PFSK-1 (cell line): Measurements from ENCODE around the gene BMF.

Source experiments
- POLR2AphosphoS5 ChIP-seq: IDR thresholded peaks from 2 replicates; pipeline ENCODE4 v1.6.1; 2012; ENCODE audit warnings: low read depth, mild to moderate bottlenecking, control low read depth, low read length, moderate library complexity
- SIN3A ChIP-seq: IDR thresholded peaks from 2 replicates; pipeline ENCODE4 v1.6.1; 2012; ENCODE audit warnings: mild to moderate bottlenecking, low read length, moderate library complexity, borderline replicate concordance; ENCODE audit not compliant: insufficient read depth
- TAF1 ChIP-seq: IDR thresholded peaks from 2 replicates; pipeline ENCODE4 v1.6.1; 2012; ENCODE audit warnings: low read length, control low read depth, borderline replicate concordance; ENCODE audit not compliant: insufficient read depth
- TF ChIP-seq, protein P1 (sequence below), 2 experiments: IDR thresholded peaks; 2 replicates each; pipeline versions ENCODE4 v1.6.1 to v1.8.0; 2011 to 2012; ENCODE audit warnings: low read depth in 2 of 2, low read length in 2 of 2, control low read depth in 1 of 2, inconsistent platforms in 1 of 2, mild to moderate bottlenecking in 1 of 2, moderate library complexity in 1 of 2; ENCODE audit not compliant: insufficient read depth in 1 of 2

DNA sequence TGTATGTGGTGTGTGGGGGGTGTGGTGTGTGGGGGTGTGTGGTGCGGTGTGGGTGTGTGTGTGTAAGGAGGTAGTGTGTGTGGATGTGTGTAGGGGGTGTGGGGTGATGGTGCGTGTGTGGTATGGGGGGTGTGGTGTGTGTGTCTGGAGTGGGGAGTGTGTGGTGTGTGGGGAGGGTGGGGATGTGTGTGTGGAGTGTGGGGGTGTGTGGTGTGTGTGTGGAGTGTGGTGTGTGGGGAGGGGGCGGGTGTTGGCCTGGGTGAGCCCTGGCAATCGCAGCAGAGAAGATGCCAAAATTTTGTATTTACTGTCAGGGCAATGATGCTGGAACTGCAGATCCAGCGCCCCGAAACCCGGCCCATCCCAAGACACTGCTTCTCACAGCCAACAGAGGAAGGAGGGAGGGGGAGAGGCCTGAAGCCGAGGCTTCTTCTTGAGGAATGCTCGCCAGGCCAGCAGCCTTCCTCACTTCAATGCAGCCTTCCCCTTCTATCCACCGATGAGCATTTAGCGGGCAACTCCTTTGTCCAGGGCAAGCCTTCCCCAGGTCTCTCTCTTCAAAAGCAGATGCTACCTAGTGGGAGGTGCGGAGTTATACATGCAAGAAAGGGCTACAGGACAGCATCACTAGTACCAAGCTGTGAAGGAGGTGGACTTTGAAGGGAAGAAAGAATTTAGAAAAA, 57.8 kb downstream of the BMF start:
- TF ChIP-seq TAF1 (no peak), SIN3A (no peak), POLR2AphosphoS5 (no peak)
- TF ChIP-seq, protein P1, sequence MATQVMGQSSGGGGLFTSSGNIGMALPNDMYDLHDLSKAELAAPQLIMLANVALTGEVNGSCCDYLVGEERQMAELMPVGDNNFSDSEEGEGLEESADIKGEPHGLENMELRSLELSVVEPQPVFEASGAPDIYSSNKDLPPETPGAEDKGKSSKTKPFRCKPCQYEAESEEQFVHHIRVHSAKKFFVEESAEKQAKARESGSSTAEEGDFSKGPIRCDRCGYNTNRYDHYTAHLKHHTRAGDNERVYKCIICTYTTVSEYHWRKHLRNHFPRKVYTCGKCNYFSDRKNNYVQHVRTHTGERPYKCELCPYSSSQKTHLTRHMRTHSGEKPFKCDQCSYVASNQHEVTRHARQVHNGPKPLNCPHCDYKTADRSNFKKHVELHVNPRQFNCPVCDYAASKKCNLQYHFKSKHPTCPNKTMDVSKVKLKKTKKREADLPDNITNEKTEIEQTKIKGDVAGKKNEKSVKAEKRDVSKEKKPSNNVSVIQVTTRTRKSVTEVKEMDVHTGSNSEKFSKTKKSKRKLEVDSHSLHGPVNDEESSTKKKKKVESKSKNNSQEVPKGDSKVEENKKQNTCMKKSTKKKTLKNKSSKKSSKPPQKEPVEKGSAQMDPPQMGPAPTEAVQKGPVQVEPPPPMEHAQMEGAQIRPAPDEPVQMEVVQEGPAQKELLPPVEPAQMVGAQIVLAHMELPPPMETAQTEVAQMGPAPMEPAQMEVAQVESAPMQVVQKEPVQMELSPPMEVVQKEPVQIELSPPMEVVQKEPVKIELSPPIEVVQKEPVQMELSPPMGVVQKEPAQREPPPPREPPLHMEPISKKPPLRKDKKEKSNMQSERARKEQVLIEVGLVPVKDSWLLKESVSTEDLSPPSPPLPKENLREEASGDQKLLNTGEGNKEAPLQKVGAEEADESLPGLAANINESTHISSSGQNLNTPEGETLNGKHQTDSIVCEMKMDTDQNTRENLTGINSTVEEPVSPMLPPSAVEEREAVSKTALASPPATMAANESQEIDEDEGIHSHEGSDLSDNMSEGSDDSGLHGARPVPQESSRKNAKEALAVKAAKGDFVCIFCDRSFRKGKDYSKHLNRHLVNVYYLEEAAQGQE (IDR thresholded peaks at IDR 0.05; ENCODE audit: insufficient read depth in 1 of 2, low read depth in 2 of 2, low read length in 2 of 2): no peak
